A549 (cell line): ENCODE results near the gene RUSF1. TPM values are rescaled to one million over a fixed set of nuclear protein-coding genes. Genes with fewer than 3 reads are reported as not detected.

ENCODE experiments used
- ATAC-seq, 2 experiments: fragments of 200-7000 bp in 1 of 2; fragments of >200 bp in 1 of 2; cut with Nextera tagmentation in 1 of 2; cut with Tn5 transposase in 1 of 2; 3 replicates each; pipeline versions ENCODE4 v1.8.0 to v1.9.1; 2018 to 2020; ENCODE audit warnings: mild to moderate bottlenecking in 1 of 2, moderate library complexity in 1 of 2
- CTCF ChIA-PET: fragments of 300-600 bp; sonication (Branson Sonifier 250); formaldehyde crosslinking; extraction: SDS; loops from one replicate; lab custom pipeline; 2021; ENCODE audit warnings: antibody characterized with exemption, inconsistent platforms; lab: Yijun Ruan, JAX
- POLR2A ChIA-PET: fragments of 350-600 bp; formaldehyde crosslinking; extraction: SDS; loops from one replicate; lab custom pipeline; 2021; ENCODE audit warnings: antibody characterized with exemption, inconsistent platforms; lab: Yijun Ruan, JAX
- DNase-seq, 2 experiments: peaks; one replicate each; pipeline versions ENCODE4 v3.0.0 to v3.0.0-alpha.2; 2011 to 2016; ENCODE audit warnings: low read depth in 1 of 2, low spot score in 1 of 2
- FAIRE-seq: peaks from 2 replicates; lab custom pipeline; 2011; peaks lifted over from hg19 to GRCh38; lab: Jason Lieb, UNC
- H3K27ac ChIP-seq, 2 experiments: fragments of >200 bp; sonication (Bioruptor Twin); formaldehyde crosslinking; 3 replicates each; pipeline ENCODE4 v1.5.1; 2016 to 2017
- H3K4me1 ChIP-seq: fragments of >200 bp; sonication (Bioruptor Twin); formaldehyde crosslinking; 3 replicates; pipeline ENCODE4 v1.6.1; 2016
- H3K4me2 ChIP-seq: fragments of >200 bp; sonication (Bioruptor Twin); formaldehyde crosslinking; 3 replicates; pipeline ENCODE4 v1.6.1; 2016
- H3K4me3 ChIP-seq: fragments of >200 bp; sonication (Bioruptor Twin); formaldehyde crosslinking; 3 replicates; pipeline ENCODE4 v1.5.1; 2016
- H3K9me3 ChIP-seq: fragments of >200 bp; sonication (Bioruptor Twin); formaldehyde crosslinking; 3 replicates; pipeline ENCODE4 v1.6.1; 2016
- CBX2 ChIP-seq: fragments of 200-600 bp; sonication (generic); IDR thresholded peaks from 2 replicates; pipeline ENCODE4 v1.6.1; 2016; ENCODE audit warnings: low read depth, mild to moderate bottlenecking, borderline replicate concordance
- CEBPB ChIP-seq, 2 experiments: fragments of >200 bp in 1 of 2; sonication (Bioruptor Twin) in 1 of 2; formaldehyde crosslinking in 1 of 2; IDR thresholded peaks; 2 replicates each; pipeline ENCODE4 v1.6.1; 2012 to 2016
- CTCF ChIP-seq: fragments of >200 bp; sonication (Bioruptor Twin); formaldehyde crosslinking; IDR thresholded peaks from 3 replicates; pipeline ENCODE4 v1.5.1; 2016
- E2F6 ChIP-seq: IDR thresholded peaks from 2 replicates; pipeline ENCODE4 v1.6.1; 2012; ENCODE audit warnings: low read depth, borderline replicate concordance
- EP300 ChIP-seq, 2 experiments: fragments of >200 bp; sonication (Bioruptor Twin); formaldehyde crosslinking; IDR thresholded peaks; 2 replicates in 1 of 2; 3 replicates in 1 of 2; pipeline ENCODE4 v1.6.1; 2016 to 2017
- FOSB ChIP-seq: fragments of 250-450 bp; sonication (Bioruptor Pico); IDR thresholded peaks from 2 replicates; pipeline ENCODE4 v1.5.0; 2020; ENCODE audit warnings: mild to moderate bottlenecking, moderate library complexity
- FOSL2 ChIP-seq, 2 experiments: fragments of 450-650 bp in 1 of 2; fragments of >200 bp in 1 of 2; sonication (Bioruptor Twin) in 1 of 2; formaldehyde crosslinking; IDR thresholded peaks; 2 replicates each; pipeline versions ENCODE4 v1.5.0 to v1.6.1; 2016 to 2020; ENCODE audit warnings: mild to moderate bottlenecking in 1 of 2, moderate library complexity in 1 of 2
- FOXS1 ChIP-seq: fragments of 250-450 bp; sonication (Bioruptor Pico); IDR thresholded peaks from 2 replicates; pipeline ENCODE4 v1.5.0; 2020; ENCODE audit warnings: mild to moderate bottlenecking, moderate library complexity
- HES2 ChIP-seq: fragments of >200 bp; sonication (Bioruptor Twin); formaldehyde crosslinking; IDR thresholded peaks from 2 replicates; pipeline ENCODE4 v1.6.1; 2016
- HOXA7 ChIP-seq: fragments of 250-450 bp; sonication (Bioruptor Pico); IDR thresholded peaks from 2 replicates; pipeline ENCODE4 v1.5.0; 2020; ENCODE audit warnings: mild to moderate bottlenecking, moderate library complexity
- HOXB13 ChIP-seq: fragments of 250-450 bp; sonication (Bioruptor Pico); IDR thresholded peaks from 2 replicates; pipeline ENCODE4 v1.5.0; 2020; ENCODE audit warnings: low read depth, mild to moderate bottlenecking, moderate library complexity
- KDM5A ChIP-seq: fragments of 200-600 bp; sonication (generic); IDR thresholded peaks from 2 replicates; pipeline ENCODE4 v1.6.1; 2016; ENCODE audit warnings: antibody characterized with exemption, mild to moderate bottlenecking
- MAFK ChIP-seq: fragments of 450-650 bp; IDR thresholded peaks from 2 replicates; pipeline ENCODE4 v1.6.1; 2014; ENCODE audit not compliant: partially characterized antibody
- NFE2L2 ChIP-seq: fragments of 150-350 bp; conservative IDR thresholded peaks from 2 replicates; pipeline ENCODE4 v1.6.1; 2014; ENCODE audit warnings: low read length
- NPAS2 ChIP-seq: fragments of 250-450 bp; sonication (Bioruptor Pico); IDR thresholded peaks from 2 replicates; pipeline ENCODE4 v1.8.0; 2022; ENCODE audit warnings: mild to moderate bottlenecking, moderate library complexity, borderline replicate concordance
- PHF8 ChIP-seq: fragments of 200-600 bp; sonication (generic); IDR thresholded peaks from 2 replicates; pipeline ENCODE4 v1.6.1; 2016; ENCODE audit warnings: low read depth, mild to moderate bottlenecking, antibody characterized with exemption, moderate library complexity, borderline replicate concordance
- RAD21 ChIP-seq, 2 experiments: fragments of >200 bp in 1 of 2; sonication (Bioruptor Twin) in 1 of 2; formaldehyde crosslinking in 1 of 2; IDR thresholded peaks in 1 of 2; conservative IDR thresholded peaks in 1 of 2; 2 replicates in 1 of 2; 3 replicates in 1 of 2; pipeline ENCODE4 v1.6.1; 2012 to 2018; ENCODE audit warnings: inconsistent platforms in 1 of 2
- WGBS: methylation state at CpG from one replicate; pipeline ENCODE4 v1.1.6; 2017; ENCODE audit errors: missing lambda C conversion rate; 5-methylcytosine and 5-hydroxymethylcytosine counted together
- polyA plus RNA-seq, 4 experiments: library from polyadenylated mRNA; depleted of rRNA in 3 of 4; stranded (reverse); fragments of >200 nt; fragmentation: RNase III in 1 of 4; extraction: RNeasy Plus Mini Kit Qiagen cat#74134 plus additional on column Dnase treatment in 1 of 4; gene quantifications; 2 replicates in 3 of 4; 3 replicates in 1 of 4; pipeline ENCODE4 v1.2.3, GENCODE V29; 2011 to 2017
- TF ChIP-seq, protein P1 (sequence below): fragments of 250-450 bp; sonication (Bioruptor Pico); IDR thresholded peaks from 2 replicates; pipeline ENCODE4 v1.5.0; 2021; ENCODE audit warnings: mild to moderate bottlenecking, moderate library complexity, borderline replicate concordance
- TF ChIP-seq, protein P2 (sequence below): IDR thresholded peaks from 2 replicates; pipeline ENCODE4 v1.6.1; 2012
- TF ChIP-seq, protein P3 (sequence below): IDR thresholded peaks from 2 replicates; pipeline ENCODE4 v1.6.1; 2012

The RUSF1 gene
- polyA plus RNA-seq, 2 of the 4 experiments (the other 2 are of a cell fraction): 27.8 to 35.3 TPM

DNA sequence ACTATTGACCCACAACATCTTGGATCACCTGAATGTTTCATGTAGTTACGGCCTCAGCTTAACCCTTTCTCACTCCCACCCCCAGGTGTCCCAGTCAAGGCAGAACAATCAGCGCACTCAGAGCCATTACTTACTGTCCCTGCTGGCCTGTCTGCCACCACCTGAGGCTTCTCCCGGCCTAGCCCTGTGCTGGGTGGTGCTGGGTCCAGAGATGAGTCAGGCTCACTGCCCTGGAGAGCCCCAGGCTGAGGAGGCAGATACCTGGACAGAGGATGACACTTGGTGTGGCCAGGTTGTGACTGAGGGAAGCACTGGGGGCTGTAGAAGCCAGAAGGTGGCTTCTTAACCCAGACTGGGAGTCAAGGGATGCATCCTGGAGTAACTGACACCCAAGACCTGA, 29.2 kb downstream of the RUSF1 start:
- no peak for FAIRE-seq
- TF ChIP-seq, protein P1, sequence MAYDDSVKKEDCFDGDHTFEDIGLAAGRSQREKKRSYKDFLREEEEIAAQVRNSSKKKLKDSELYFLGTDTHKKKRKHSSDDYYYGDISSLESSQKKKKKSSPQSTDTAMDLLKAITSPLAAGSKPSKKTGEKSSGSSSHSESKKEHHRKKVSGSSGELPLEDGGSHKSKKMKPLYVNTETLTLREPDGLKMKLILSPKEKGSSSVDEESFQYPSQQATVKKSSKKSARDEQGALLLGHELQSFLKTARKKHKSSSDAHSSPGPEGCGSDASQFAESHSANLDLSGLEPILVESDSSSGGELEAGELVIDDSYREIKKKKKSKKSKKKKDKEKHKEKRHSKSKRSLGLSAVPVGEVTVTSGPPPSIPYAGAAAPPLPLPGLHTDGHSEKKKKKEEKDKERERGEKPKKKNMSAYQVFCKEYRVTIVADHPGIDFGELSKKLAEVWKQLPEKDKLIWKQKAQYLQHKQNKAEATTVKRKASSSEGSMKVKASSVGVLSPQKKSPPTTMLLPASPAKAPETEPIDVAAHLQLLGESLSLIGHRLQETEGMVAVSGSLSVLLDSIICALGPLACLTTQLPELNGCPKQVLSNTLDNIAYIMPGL (CRISPR knock-in tag): no peak
- no peak for TF ChIP-seq NFE2L2
- TF ChIP-seq EP300 (IDR thresholded peaks at IDR 0.05): no peak
- no peak for TF ChIP-seq FOXS1 (CRISPR knock-in tag)
- no peak for TF ChIP-seq KDM5A
- TF ChIP-seq CBX2: no peak
- Histone ChIP-seq H3K4me2 (no peak overlapping the region), H3K4me3 (no peak overlapping the region), H3K27ac (no peak overlapping the region), H3K9me3 (no peaks in the 10 kb centered on the region), H3K4me1 (peaks cover under 1% of the 10 kb centered on the region; the same call in 1 of the 3 replicates)
- ChIA-PET POLR2A (interaction anchor here (0.7 to 2.3 kb wide), 2 partner anchors 19 to 23 kb away, joined by 5 to 11 read pairs; partner anchors contain the start of gene ARMC5), CTCF (interaction anchor here (1.1 to 1.3 kb wide), 2 partner anchors 11 to 18 kb away, joined by 4 to 5 read pairs; no protein-coding TSS in a partner anchor)
- WGBS: 77% methylated on average over 3 of the region's 3 CpGs
- no peak; a peak in 1 of 6 replicates for ATAC-seq
- no peak for DNase-seq

- WGBS: 94% methylated on average over 63 of the region's 67 CpGs
- POLR2A ChIA-PET: interaction anchor here (2.3 kb wide), 1 partner anchor 18 kb away, joined by 11 read pairs; the partner anchor contains the start of gene ARMC5
- TF ChIP-seq HOXA7 (CRISPR knock-in tag) (no peak), FOSB (CRISPR knock-in tag) (no peak), PHF8 (no peak), CEBPB (IDR thresholded peaks at IDR 0.05) (no peak), E2F6 (no peak)
- TF ChIP-seq, protein P2, sequence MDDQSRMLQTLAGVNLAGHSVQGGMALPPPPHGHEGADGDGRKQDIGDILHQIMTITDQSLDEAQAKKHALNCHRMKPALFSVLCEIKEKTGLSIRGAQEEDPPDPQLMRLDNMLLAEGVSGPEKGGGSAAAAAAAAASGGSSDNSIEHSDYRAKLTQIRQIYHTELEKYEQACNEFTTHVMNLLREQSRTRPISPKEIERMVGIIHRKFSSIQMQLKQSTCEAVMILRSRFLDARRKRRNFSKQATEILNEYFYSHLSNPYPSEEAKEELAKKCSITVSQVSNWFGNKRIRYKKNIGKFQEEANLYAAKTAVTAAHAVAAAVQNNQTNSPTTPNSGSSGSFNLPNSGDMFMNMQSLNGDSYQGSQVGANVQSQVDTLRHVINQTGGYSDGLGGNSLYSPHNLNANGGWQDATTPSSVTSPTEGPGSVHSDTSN: no peak
- Histone ChIP-seq H3K4me2 (no peak overlapping the region), H3K9me3 (no peaks in the 10 kb centered on the region), H3K27ac (no peak overlapping the region), H3K4me1 (no peaks in the 10 kb centered on the region), H3K4me3 (no peak overlapping the region)
- CTCF ChIA-PET: interaction anchor here (1.0 to 1.3 kb wide), 3 partner anchors 8 to 17 kb away, joined by 4 to 6 read pairs (median 5); no protein-coding TSS in a partner anchor
- FAIRE-seq (no peak), DNase-seq (peak in 1 of 2 experiments; percentile 21), ATAC-seq (no peak)
Observed at GRCh38 chr16:31477220-31478216, 30.7 kb downstream of the RUSF1 start.

- FAIRE-seq: no peak
- no peak overlapping the region for H3K4me3 ChIP-seq
- WGBS: 97% methylated on average over 40 of the region's 68 CpGs
- no peaks in the 10 kb centered on the region for H3K9me3 ChIP-seq
- H3K27ac ChIP-seq: no peak overlapping the region
- H3K4me2 ChIP-seq: no peak overlapping the region
- H3K4me1 ChIP-seq: peaks cover under 1% of the 10 kb centered on the region; the same call in 2 of the 3 replicates
- CTCF ChIA-PET: interaction anchor here (1.0 to 1.3 kb wide), 3 partner anchors 9 to 16 kb away, joined by 3 to 6 read pairs (median 4); no protein-coding TSS in a partner anchor
- no peak for DNase-seq
- POLR2A ChIA-PET: no interaction called here
- no peak for ATAC-seq
- TF ChIP-seq CTCF (no peak), NFE2L2 (no peak), FOSL2 (IDR thresholded peaks at IDR 0.05) (no peak), FOSL2 (CRISPR knock-in tag; IDR thresholded peaks at IDR 0.05) (no peak), HOXB13 (CRISPR knock-in tag) (no peak), MAFK (no peak), HES2 (no peak), NPAS2 (CRISPR knock-in tag) (no peak), RAD21 (conservative IDR thresholded peaks at IDR 0.05 in 1 of 2, IDR thresholded peaks at IDR 0.05 in 1 of 2) (no peak)
- TF ChIP-seq, protein P2: no peak
- TF ChIP-seq, protein P3, sequence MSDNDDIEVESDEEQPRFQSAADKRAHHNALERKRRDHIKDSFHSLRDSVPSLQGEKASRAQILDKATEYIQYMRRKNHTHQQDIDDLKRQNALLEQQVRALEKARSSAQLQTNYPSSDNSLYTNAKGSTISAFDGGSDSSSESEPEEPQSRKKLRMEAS: no peak
Observed at GRCh38 chr16:31476303-31477219, 31.6 kb downstream of the RUSF1 start.
